A172 (cell line): ENCODE measurements around the gene PEX26. TPM values are rescaled to one million over a fixed set of nuclear protein-coding genes. Genes with fewer than 3 reads are reported as not detected.
A peak's percentile ranks its signal among the peaks of the same experiment; 100 is the strongest.
"Not testable (repeated sequence)": the region's sequence is repeated elsewhere in the genome, so short reads cannot be mapped to it uniquely, and the experiment has no call there.

Experiments
- DNase-seq: peaks from one replicate; pipeline ENCODE4 v3.0.0-alpha.2; 2015; ENCODE audit warnings: low spot score
- total RNA-seq: library from RNA; depleted of rRNA; stranded (reverse); fragments of >200 nt; shearing (Covaris generic); gene quantifications from 2 replicates; pipeline ENCODE4 v1.2.3, GENCODE V29; 2014

PEX26 gene
- total RNA-seq, 1 experiment from 2014 or later = 15.9 TPM

GRCh38 chr22:18071307-18071967, 6.4 kb upstream of the PEX26 start:
- not testable (repeated sequence) for DNase-seq

DNA sequence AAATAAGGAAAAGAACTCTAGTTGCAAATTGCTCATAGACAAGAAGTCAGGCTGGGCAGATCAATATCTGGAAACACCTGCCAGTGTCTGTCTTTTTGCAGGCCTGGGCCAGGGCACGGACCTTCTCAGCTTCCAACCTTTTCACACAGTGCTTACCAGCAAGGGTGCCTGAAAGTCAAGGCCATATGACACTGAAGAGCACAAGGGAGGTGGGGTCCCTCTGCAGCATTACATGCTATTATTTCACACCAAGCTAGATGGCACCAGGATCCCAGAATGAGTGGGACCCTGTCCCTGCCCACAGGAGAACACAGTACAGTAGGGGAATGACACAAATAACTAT, 5.9 kb upstream of the PEX26 start:
- no peak for DNase-seq

DNA sequence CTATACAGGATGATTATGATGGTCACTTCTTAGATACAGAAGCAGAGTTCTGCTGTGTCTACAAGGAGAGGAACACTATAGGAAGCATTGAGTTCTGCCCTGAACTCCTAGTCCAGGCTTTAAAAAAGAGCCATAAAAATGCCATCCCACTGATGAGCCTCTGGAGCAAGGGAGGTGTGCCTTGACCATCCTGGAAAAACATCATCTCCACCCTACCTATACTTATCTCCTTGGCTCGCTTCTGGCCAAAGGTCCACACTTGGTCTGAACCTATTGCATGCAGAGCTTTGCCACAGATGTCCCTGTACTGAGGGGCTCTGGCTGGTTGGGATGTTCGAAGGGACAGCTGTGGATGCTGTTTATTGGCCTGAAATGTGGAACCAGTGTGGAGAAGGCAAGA, 4.3 kb upstream of the PEX26 start:
- no peak for DNase-seq

- DNase-seq = not testable (repeated sequence)
These were observed 3.9 kb upstream of the PEX26 start for GRCh38 chr22:18073927-18074326.

DNA sequence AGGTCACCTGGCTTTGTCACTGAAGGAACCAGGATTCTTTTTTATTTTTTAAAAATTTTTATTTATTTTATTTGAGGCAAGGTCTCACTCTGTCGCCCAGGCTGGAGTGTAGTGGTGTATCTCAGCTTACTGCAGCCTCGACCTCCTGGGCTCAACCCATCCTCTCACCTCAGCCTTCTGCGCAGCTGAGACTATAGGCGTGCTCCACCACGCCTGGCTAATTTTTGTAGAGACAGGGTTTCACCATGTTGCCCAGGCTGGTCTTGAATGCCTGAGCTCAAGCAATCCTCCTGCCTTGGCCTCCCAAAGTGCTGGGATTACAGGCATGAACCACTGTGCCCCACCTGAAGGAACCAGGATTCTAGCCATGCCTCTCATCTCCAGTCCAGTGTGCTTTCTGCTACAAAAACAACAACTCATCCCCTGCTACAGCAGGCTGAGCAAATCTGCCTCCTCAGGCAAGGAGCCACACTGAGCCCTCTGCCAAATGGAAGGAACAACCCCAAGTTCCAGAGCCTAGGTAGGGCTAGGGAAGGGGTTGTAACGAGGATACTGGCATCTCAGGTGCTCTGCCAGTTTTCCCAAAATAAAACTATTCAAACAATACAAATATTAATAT, 2.6 kb upstream of the PEX26 start:
- DNase-seq = no peak

DNA sequence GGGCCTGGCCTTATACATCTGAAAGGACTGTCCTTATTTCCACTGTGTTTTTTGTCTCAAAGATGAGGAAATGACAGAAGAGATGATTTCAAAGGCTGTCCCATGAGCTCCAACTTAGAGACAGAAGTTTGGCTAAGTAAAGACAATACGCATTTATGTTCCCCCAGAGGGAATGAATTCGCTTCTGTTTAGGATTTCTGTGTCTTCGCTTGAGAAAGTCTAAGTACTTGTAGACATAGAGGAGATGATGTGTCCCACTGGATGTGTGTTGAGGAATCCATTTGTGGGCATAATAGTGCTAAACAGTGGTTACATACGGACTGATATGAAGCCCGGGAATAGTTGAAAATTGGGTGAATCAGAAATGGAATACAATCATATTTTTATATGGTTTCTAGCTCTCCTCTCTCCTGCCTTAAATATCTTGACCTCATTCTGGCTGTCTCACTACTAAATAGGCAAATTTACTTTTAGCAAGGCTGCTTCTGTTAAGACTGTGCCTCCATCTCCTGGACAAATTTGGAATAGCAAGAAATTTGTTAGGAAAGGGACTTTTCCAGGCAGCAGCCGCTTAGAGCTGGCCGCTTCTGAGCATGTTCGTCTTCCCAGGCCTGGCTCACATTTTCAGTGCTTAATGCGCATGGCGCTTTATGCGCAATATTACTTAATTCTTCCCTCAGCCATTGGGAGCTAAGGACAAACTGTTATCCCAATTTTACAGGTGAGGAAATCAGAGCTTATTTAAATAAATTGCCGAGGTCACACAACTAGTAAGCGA, 1.9 kb upstream of the PEX26 start:
- DNase-seq = peak; percentile 70

DNA sequence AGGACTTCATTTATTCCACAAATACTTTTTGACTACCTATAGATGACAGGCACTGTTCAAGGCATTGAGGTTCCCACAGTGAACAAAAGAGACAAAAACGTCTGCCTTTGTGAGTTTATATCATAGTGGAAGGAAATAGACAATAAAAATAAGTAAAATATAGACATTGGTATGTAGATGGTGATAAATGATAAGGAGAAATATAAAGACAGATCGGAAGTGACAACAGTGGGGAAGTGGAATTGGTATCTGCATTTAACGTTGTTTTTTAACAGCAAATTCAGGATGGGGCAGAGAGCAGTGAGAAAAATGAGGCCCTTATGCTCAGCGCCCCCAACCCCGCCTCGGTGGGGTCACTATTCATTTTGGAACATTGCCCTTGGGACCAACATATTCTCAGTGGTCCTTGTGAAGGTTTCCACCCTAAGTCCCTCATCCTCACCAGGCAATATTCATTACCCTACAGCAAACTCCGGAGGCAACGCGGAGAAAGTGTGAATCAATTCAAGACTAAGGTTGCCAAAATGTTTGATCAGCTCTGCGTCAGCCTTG, 627 bp upstream of the PEX26 start:
- DNase-seq = no peak

DNA sequence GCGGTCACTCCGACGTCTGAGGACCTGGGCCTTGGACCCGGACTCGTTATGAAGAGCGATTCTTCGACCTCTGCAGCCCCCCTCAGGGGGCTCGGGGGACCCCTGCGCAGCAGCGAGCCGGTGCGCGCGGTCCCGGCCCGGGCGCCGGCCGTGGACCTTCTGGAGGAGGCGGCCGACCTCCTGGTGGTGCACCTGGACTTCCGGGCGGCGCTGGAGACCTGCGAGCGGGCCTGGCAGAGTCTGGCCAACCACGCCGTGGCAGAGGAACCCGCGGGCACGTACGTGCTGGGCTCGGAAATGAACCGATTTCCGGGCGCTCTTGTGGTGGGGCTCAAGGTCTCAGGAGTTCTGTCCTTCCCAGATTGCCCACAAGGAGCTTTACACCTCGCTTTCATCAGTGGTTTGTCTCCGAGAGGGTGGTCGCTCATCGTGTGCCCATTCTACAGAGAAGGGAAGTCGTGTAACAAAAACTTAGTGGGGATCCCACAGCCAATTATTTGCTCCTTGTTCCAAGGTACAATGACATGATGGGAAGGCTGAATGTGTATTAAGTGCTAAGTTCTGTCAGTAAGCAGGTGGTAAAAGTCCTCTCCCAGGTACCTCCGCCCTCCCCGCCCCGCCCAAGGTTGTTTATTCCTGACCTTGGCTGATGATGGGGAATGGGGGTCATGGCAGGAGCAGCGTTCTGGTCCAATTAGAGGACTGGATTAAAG, 695 bp downstream of the PEX26 start:
- no peak for DNase-seq

GRCh38 chr22:18079706-18080233, 2.0 kb downstream of the PEX26 start:
- DNase-seq = no peak

- DNase-seq = no peak
These were observed 3.6 kb downstream of the PEX26 start for GRCh38 chr22:18081416-18081815.

- no peak for DNase-seq
These were observed 4.7 kb downstream of the PEX26 start for GRCh38 chr22:18082467-18082866.

DNA sequence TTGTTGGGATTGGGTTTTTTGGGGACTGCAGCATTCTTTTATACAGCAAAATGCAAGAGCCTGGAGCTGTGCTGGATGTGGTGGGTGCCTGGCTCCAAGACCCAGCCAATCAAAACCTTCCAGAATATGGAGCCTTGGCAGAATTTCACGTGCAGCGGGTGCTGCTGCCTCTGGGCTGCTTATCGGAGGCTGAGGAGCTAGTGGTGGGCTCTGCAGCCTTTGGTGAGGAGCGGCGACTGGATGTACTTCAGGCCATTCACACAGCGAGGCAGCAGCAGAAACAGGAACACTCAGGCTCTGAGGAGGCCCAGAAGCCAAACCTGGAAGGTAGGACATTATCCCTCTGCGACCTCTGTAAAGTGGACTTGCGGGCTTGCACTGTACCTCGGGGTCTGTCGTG, 5.6 kb downstream of the PEX26 start:
- no peak for DNase-seq

- DNase-seq = no peak
These were observed 7.4 kb downstream of the PEX26 start for GRCh38 chr22:18085188-18085587.

GRCh38 chr22:18087350-18087855, 9.6 kb downstream of the PEX26 start:
- no peak for DNase-seq

DNA sequence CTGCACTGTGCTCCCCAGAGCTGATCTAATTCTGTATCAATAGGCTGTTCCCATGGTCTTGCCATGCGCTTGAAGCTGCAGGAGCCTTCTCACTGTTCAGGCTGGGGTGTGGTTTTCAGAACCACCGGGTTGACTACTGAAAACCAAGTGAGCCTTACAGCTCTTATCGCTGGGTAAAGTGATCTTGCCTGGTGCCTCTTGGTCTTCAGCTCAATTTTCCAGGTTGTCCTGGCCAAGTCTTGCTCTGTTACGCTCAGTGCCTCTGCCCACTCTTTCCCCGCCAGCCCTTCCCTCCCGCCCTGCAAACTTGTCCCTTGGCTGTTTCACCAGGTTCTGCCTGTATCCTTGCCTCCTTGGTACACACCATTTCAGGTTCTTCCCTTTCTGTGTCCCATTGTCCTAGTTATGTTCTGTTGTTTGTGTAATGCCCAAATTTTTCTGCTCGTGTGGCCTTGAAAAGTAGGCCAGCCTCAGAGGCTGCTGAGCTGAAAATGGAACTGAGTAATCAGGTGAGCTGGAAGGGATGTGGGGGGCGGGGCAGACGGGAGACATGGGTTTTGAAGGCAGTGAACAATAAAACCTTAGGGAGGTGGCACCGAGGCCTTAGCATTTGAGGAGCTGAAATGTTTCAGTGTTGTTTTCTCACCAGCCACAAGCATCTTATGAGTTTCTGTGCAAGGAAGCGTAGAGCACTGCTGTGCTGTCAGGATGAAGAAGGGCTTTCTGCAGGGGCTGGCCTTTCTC, 11.2 kb downstream of the PEX26 start:
- DNase-seq = no peak

GRCh38 chr22:18090286-18090685, 12.5 kb downstream of the PEX26 start:
- no peak for DNase-seq

DNA sequence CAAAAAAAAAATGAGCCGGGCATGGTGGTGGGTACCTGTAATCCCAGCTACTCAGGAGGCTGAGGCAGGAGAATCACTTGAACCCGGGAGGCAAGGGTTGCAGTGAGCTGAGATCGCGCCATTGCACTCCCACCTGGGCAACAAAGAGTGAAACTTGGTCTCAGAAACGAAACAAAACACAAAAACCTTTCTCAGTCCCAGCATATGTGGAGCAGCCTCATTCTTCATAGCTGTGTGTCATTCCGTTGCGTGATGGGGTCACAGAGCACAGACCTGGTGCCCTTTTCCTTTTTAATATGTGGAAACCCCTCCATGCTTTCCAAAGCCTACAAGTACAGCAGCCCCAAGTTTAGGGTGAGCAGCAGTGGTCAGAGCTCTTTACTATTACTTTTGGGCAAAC, 13.7 kb downstream of the PEX26 start:
- no peak for DNase-seq

DNA sequence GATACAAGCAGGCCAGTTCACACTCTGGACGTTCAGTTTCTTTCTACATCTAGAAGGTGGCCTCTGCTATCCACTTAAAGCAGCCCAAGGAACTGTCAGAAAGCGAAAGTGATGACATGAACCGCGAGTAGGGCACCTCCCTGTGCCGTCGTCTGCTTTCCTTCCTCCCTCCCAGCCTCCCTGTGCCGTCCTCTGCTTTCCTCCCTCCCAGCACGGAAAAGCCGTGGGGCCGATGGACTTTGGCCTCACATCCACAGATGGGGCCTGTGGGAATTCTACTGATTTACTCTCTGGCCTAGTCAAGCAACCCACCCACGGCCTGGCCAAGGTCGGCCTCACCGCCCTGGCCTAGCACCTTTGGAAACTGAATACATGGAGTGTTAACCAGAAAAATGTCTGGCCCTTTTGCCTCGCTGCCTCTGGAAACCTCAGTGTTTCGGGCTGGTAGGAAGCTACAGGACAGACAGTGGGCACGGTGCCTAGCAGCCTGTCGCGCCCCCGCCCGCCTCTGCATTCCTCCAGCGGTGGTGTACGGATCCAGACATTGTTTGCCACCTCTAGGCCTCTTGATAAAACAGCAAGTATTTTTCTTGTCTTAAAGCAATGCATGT, 14.2 kb downstream of the PEX26 start:
- DNase-seq = peak; percentile 64

DNA sequence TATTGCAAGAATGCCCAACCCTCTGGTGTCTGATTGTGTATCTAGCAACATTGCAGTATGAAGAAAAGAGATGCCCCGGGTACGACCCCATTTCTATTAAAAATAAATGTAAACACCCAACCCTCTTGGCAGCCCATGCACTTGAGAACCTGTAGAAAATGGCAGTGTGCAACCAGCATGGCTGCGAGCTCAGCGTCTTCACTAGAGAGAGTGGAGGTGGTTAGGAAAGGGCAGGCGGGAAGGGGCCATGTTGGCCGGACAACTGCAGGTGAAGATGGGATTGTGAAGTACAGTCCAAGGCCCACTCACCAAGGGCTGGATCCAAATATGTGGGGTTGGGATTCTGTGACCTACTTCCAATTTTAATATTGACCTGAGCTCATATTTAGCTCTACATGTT, 15.9 kb downstream of the PEX26 start:
- DNase-seq = no peak

- DNase-seq = peak; percentile 69
These were observed 17.5 kb downstream of the PEX26 start for GRCh38 chr22:18095101-18095805.
